ENCODE data around the gene CNBP.
A peak's percentile ranks its signal among the peaks of the same experiment; 100 is the strongest.
"Not testable (repeated sequence)": the region's sequence is repeated elsewhere in the genome, so short reads cannot be mapped to it uniquely, and the experiment has no call there.

Gene CNBP

DNA sequence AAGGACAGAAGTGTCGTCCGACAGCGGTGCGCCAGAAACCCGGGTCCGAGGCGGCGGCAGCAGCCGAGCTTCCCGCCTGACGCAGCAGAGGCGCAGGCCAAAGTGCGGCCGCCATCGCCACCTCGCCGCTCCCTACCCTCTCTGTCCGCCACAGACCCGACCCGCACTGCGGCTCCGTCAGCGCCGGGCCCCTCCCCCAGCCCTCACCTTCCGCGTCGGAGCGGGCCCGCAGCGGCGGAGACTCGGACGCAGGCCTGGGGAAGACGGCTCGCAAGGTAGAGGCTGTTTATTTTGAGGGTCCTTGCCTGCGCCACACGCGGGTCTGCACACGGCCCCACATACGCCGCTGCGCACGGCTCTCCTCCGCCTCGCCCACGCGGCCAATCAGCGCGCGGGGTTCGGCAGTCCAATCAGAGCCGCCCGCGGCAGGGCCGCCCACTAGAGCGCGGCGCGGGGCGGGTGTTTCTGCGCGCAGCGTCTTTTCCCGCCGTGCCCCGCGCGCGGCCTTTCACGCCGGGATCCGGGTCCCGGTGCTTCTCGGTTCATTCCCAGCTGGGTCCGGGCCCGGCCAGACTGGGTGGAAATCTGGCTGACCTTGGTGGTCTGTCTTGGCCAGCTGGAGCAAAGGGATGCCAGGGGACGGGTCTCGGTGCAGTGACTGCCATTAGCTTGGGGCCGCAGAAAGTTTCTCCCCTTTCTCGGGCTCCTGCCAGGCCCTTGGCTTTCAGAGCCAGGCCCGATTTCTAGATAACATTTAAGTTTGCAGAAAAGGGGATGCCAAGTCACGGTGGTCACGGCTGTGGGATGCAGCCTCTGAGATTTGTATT is at the start of gene CNBP:
Gene CNBP (minus strand): TSS at position 328 of the 827 bp plus-strand sequence. CDS start 12,139 bp downstream, outside the sequence.
- peak; percentile 85 for DNase-seq (ENCODE audit: low read depth)

DNA sequence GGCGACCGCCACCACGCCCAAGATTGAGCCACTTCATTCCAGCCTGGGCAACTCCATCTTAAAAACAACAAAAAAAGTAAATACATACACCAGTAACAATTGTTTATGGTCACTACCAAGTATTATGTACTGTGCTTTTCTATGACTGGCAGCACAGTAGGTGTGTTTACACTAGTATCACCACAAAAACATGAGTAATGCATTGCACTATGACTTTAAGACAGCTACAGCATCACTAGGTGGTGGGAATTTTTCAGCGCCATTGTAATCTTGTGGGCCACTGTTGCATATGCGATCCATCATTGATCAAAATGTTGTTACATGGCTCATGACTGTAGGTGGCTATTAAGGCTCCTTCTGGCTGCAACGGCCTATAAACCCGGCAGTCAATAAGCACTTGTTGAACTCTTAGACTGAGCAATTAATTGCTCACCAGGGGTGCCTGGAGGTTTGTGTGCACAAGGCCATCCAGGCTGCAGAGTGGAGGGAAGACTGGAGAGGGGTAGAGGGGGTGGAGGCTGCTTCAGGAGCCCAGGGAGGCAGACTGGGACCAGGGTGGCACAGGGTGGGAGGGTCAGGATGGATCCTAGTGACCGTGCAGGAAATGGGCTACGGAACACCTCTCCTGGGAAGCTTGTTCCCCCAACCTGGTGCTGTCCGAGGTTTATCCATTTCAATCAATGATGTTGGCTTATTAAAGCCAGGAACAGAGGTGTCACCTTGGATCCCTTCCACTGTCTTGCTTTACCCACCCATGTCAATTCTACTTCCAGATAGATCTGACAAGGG is 47.8 kb upstream of the CNBP start:
- no peak for DNase-seq (ENCODE audit: low read depth)

DNA sequence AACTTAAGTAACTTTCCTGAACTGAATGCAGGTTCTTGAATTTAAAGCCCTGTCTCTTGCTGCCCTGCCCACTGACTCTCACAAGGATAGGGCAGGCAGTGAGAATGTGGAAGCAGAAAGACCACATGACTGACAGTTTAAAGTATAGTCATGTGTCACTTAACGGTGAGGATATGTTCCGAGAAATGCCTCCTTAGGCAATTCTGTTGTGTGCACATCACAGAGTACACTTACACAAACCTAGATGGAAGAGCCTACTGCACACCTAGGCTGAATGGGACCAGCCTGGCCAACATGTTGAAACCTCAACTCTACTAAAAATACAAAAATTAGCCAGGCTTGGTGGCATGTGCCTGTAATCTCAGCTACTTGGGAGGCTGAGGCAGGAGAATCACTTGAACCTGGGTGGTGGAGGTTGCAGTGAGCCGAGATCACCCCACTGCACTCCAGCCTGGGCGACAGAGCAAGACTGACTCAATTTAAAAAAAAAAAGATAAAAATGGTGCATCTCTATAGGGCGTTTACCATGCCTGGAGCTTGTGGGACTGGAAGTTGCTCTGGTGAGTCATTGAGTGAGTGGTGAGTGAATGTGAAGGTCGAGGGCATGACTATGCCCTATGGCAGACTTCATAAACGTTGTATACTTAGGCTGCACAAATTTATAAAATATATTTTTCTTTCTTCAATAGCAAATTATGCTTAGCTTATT is 46.8 kb upstream of the CNBP start:
- no peak for DNase-seq (ENCODE audit: low read depth)

DNA sequence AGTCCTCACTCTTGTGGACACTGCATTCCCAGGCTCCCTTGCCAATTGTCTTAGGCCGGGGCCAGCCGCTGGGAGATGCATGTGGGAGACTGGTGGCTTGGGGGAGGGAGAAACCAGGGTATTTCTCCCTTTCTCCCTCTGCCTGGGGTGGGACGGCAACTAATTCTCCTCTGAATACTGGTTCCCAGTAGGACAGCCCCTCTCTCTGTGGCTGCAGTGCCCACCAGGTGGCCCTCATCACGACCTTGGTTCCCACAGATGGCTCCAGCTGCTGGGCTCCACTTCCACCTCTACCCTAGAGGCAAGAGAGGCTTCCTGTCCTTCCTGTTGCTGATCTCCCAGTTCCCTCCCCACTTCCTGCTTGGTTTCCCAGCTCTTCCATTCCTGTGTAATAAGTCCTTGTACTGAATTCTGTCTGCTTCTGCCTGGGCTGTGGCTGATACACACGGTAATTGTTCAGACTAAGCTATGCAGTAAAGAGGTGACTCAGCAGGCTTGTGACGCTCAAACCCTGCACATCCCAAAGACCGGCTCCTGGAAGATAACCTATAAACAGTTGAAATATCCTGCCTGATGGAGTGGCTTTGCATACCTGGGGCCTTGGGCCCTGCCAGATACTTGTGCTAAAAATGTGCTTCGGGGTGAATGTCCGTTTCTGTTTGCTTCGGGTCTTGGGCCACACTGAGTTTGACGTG is 45.3 kb upstream of the CNBP start:
- no peak for DNase-seq (ENCODE audit: low read depth)

DNA sequence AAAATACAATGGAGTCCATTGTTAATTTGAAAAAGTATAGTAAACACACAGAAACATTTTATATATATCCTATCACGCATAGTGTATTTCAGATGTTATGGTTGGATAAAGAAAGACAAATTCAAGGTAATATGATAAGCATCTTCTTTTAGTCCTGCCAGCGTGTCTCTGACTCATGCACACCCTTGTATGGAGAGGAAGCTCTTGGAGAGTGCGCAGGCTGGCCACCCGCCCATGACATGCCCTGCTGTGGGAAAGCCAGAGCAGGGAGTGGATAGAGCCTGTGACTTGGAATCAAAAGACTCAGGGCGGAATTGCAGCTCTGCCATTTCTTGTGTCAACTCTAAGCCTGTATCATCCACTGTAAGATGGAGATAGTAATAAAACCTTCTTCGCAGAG is 42.7 kb upstream of the CNBP start:
- DNase-seq (ENCODE audit: low read depth), result no peak

DNA sequence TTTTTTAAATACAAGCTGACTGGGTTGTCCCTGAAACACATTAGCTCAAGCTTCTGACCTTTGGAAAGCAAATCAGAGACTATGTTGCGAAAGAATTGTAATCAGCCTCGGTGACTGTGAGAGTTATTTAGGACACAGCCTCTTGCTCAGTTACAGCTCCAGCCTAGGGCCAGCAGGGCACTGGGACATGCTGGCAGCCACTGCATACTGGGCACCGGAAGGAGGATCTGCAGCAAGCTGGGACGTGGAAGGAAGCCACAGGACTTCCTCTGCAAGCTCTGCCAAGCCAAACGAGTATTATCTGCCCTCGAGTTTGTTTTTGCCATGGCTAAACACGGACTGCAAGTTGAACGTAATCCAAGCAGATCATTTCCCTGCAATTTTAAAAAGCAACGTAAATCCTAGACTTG is 41.3 kb upstream of the CNBP start:
- DNase-seq (ENCODE audit: low read depth), result no peak

DNA sequence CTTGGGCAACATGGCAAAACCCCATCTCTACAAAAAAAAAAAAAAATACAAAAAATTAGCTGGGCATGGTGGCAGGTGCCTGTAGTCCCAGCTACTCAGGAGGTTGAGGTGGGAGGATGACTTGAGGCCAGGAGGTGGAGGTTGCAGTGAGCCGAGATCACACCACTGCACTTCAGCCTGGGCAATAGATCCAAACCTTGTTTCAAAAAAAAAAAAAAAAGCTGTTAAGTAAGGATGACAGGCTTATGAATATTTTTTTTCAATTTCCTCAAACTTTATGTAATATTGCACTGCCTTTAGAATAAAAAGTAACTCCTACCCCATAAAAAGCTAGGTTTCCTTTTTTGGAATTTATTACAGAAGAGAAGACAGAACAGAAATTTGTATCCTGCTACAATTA is 40.7 kb upstream of the CNBP start:
- not testable (repeated sequence) for DNase-seq (ENCODE audit: low read depth)

DNA sequence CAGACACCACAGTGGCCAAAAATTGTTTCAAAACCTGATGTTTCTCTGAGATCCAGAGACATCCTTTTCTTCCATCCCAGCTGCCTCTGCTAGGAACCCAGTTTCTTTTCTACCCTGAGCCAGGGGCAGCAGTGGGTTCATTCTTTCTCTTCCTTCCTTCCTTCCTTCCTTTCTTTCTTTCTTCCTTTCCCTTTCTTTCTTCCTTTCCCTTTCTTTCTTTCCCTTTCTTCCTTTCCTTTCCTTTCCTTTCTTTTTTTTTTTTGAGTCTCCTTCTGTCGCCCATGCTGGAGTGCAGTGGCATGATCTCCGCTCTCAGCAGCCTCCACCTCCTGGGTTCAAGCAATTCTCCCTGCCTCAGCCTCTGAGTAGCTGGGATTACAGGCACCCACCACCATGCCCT is 35.0 kb upstream of the CNBP start:
- no peak for DNase-seq (ENCODE audit: low read depth)

DNA sequence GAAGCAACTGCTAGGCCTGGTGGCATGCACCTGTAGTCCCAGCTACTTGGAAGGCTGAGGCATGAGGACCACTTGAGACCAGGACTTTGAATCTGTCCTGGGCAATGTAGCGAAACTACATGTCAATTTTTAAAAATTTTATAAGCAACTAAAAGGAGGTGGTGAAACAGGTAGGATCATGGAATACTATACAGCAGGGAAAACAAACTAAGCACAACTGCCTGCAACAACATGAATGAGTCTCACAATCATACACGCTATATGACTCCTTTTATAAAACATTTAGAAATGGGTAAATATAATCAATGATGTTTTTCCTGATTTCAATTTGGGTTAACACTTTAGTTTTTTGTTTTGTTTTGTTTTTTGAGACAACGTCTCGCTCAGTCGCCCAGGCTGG is 29.5 kb upstream of the CNBP start:
- DNase-seq (ENCODE audit: low read depth), result no peak

DNA sequence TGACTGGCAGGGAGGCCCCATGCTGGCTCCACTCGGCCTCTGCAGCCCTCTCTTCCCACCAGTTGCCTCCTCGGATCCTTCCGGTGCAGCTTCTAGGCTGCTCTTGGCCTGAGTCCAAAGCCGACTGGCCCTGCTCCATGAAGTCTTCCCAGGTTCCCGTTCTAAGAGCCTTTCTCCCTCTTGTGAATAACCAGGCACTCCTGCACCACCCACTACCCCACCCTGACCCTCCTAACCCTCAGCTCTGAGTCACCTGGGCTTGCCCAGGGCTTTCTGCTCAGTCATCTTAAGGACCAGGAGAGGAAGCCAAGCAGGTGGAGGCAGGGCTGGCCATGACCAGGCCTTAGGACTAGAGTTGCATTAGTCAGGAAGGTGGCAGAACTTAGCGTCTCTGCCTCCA is 28.1 kb upstream of the CNBP start:
- DNase-seq (ENCODE audit: low read depth), result no peak

DNA sequence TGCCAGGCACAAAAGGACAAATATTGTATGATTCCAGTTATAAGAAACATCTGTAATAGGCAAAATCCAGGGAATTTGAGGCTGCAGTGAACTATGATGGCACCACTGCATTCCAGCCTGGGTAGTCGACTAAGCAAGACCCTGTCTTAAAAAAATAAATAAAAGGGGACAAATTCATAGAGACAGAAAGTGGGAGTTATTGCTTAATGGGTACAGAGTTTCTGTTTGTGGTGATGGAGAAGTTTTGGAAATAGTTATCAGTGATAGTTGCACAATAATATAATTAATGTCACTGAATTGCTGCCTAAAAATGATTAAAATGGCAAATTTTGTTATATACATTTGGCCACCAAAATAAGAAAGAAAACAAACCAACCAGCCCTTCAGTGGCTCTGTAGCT is 27.6 kb upstream of the CNBP start:
- no peak for DNase-seq (ENCODE audit: low read depth)

DNA sequence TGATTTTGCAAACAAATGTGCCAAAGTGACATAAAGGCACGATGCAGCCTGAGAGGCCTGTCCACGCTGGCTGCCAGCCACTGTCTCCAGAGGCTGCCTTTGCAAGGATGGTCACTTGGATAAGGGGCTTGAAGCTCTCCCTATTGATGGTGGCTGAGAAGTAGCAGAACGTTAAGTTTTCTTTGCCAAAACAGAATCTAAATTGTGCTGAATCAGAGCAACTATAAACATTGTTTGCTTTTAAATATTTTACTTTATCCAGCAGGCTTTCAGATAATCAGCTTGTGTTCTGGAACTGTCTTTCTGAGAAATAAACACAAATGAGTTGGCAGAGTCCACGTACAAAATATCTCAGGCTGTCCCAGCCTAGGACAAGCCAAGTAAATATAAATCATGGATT is 23.8 kb upstream of the CNBP start:
- DNase-seq (ENCODE audit: low read depth), result no peak

DNA sequence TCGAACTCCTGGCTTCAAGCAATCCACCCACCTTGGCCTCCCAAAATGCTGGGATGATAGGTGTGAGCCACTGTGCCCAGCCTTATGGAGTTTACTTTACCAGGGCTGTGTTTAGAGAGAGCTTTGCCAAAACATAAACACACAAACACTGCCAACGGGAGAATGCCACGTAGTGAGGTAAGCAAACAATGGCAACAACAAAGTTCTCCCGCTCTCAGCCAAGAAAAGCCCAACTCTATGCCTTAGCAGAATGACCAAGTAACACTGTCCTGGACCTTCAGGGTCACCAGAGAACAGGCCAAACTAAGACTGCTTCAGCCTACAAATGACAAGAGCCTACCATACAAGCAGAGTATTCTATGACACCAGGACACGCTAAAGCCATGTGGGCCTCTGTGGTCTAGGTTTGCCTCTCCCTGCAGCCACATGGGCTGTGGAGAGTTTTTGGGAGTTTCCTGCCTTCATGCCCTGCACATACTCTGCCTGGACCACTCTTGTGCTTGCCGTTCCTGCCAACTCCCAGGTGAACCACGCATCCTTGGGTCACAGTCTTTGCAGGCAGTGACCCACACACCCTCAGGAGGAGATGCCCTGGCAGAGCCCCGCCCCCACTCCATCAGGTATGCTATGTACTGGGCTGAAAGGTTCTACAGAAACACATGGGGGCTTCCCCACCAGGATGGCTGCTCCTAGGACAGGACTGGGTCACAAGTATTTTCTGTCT is 21.6 kb upstream of the CNBP start:
- no peak for DNase-seq (ENCODE audit: low read depth)

DNA sequence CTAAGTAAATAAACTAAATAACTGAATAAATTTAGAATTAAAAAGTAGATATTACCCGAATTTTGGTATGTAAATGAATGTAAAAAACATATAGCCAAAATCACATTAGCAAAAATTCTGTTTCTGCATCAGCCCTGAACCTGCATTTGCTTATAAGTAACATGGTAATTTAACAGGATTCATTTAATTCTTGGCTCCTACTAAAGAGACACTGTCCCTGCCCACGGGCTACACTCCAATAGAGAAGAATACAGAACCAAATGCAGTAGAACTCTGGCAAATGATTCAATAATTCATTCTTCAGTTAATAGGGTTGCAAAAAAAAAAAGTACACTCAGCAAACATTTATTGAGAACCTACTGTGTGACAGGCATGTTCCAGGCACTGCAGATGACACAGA is 20.8 kb upstream of the CNBP start:
- no peak for DNase-seq (ENCODE audit: low read depth)

DNA sequence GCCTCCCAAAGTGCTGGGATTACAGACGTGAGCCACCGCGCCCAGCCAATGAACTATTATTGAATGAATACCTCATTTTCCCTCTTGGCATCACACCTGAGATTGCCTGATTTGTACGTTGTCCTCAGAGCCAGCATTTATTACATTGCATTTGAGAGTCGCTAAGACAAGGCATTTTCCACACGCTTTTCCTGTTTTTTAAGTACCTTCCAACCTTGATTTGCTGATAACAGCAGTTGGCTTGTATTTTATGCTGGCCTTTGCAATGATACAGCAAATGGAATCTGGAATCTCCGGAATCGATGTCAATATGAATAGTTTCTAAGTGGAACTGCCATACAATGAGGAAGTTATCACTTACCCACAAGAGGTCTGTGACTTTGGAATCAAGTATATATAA is 15.7 kb upstream of the CNBP start:
- no peak for DNase-seq (ENCODE audit: low read depth)

DNA sequence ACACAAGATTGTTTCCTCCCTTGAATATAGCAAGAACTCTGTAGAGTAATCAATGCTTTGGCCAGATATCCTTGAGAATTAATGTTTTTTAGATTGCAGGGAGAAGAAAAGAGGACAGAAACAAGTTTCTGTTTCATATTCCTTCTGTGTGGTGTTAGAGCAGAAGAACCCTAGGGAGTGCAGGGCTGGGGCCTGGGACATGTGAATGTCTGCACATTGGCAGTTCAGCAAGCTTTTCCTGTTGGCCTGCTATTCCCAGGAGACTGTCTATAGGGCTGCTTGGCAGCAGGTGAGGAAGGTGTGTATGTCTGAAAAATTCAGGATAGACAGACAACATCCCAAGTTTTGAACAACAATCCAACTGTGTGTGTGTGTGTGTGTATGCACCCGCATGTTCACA is 13.6 kb upstream of the CNBP start:
- no peak for DNase-seq (ENCODE audit: low read depth)

DNA sequence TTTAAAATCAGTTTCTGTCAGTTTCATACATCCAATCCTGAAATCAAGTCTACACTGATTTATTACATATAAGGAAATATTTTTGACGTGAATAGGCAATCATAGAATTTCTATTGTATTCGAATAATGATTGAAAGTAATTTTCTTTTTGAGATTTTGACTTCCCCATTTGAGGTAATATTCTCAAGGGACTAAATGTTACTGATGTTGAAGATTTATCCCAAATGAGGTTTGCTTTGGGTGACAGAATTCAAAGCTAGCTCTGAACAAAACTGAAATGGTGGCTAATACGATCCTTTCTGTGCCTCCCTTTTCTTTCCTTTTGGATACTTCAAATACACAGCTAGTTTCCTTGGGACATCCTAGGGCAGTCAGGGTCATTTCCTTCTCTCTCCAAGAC is 12.9 kb upstream of the CNBP start:
- no peak for DNase-seq (ENCODE audit: low read depth)

DNA sequence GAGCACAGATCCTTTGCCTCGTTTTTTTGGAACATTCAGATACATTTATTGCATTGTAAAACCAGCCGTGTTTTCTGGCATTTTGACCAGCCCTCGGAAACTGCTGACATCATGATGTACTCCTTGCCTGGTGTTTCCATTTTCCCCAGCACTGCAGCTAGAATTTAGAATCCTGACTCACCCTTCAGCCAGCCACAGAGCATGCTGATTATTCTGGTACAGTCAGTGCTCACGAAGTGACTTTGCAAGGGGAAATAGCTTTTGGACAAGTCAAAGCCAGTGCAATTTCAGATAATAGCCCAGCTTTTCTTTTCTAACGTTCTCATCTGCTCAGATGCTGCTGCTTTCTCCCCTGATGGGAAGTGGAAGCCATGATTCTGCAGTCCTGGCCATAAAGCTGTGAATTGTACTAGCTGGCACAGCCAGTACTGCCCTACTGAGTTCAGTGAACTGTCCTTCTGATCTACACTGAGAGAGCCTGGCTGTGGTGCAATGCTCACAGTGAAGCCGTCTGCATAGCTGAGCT is 12.1 kb upstream of the CNBP start:
- no peak for DNase-seq (ENCODE audit: low read depth)

DNA sequence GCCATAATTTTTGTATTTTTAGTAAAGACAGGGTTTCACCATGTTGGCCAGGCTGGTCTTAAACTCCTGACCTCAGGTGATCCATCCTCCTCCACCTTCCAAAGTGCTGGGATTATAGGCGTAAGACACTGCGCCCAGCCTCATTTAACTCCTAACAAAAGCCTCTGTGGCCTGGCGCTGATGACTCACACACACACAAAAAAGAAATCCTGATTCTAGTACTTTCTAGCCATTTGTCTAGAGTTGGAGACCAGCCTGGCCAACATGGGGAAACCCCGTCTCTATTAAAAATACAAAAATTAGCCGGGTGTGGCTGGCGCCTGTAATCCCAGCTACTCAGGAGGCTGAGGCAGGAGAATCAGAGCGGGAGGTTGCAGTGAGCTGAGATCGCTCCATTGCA is 6.1 kb upstream of the CNBP start:
- not testable (repeated sequence) for DNase-seq (ENCODE audit: low read depth)

DNA sequence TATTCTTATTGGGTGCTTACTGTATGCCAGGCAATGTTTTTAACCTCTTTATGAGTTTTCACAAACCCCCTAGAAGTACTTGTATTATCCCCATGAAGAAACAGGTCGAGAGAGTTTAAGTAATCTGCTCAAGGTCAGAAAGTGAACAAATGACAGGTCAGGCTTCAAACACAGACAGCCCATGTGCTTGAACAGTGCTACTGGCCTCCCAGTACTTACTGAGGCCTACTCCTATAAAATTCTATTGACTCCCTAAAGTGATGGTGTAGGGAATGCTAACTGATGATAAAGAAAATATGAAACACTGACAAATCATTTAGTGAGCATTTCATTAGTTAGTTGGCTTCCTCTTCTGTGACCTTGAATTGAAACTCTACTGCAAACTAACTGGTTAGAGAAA is 4.2 kb upstream of the CNBP start:
- no peak for DNase-seq (ENCODE audit: low read depth)

DNA sequence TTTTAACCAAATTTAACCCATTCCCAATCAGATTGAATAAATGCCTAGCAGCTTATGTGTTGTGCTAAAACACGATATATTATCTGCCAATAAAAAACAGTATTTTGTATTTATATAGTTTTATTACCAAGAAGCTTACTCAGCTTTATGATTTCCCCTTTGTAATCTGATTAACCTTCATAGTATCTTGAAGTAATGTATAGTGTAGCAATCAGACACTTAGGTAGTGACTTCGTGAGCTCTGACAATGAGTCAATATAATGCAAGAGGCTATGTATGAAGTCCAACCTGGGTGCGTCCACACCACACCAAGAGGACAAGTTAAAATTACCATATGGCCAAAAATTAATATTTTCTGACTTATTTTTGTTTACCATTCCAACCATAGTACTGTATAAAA is 2.1 kb upstream of the CNBP start:
- no peak for DNase-seq (ENCODE audit: low read depth)

All from activated gamma-delta T cell treated with anti-CD3 and anti-CD28 coated beads, Interleukin-2, amount 50 U/mL, for 16 hours (primary cell).